Lung (tissue), 12 donors: ENCODE measurements around the gene CYP4F8. TPM values are rescaled to one million over a fixed set of nuclear protein-coding genes. Genes with fewer than 3 reads are reported as not detected.

Experiments used
- ATAC-seq: fragments of 200-7000 bp; cut with Tn5 transposase; one replicate; pipeline ENCODE4 v1.9.1; 2020; ENCODE audit warnings: moderate number of reproducible peaks; ENCODE audit not compliant: insufficient read depth, low FRiP score
- DNase-seq, 3 donors: peaks; one replicate each; pipeline ENCODE4 v3.0.0-alpha.2; 2013 to 2017
- H3K27ac ChIP-seq, 2 donors: one replicate each; pipeline ENCODE4 v1.5.1; 2013; ENCODE audit warnings: mild to moderate bottlenecking in 2 of 2, moderate library complexity in 2 of 2, control low read depth in 1 of 2, inconsistent platforms in 1 of 2, low read depth in 1 of 2, low read length in 1 of 2
- H3K27me3 ChIP-seq, 3 donors: one replicate each; pipeline ENCODE4 v1.5.1; 2013; ENCODE audit warnings: low read length in 2 of 3; ENCODE audit not compliant: control insufficient read depth in 3 of 3, insufficient read depth in 3 of 3
- H3K36me3 ChIP-seq, 4 donors: one replicate each; pipeline ENCODE4 v1.5.1; 2013; ENCODE audit warnings: low read length in 4 of 4, mild to moderate bottlenecking in 1 of 4, moderate library complexity in 1 of 4; ENCODE audit not compliant: control insufficient read depth in 4 of 4, insufficient read depth in 4 of 4
- H3K4me1 ChIP-seq, 5 donors: one replicate each; pipeline ENCODE4 v1.5.1; 2013; ENCODE audit warnings: low read length in 5 of 5, mild to moderate bottlenecking in 2 of 5, moderate library complexity in 1 of 5; ENCODE audit not compliant: control insufficient read depth in 5 of 5, insufficient read depth in 5 of 5
- H3K4me3 ChIP-seq: one replicate; pipeline ENCODE4 v1.5.1; 2013; ENCODE audit warnings: mild to moderate bottlenecking, control low read depth, moderate library complexity
- H3K9ac ChIP-seq, 2 donors: one replicate each; pipeline ENCODE4 v1.5.1; 2013; ENCODE audit warnings: low read length in 2 of 2, control low read depth in 1 of 2; ENCODE audit not compliant: insufficient read depth in 1 of 2
- H3K9me3 ChIP-seq, 4 donors: one replicate each; pipeline ENCODE4 v1.5.1; 2013; ENCODE audit warnings: low read length in 3 of 4, mild to moderate bottlenecking in 1 of 4, moderate library complexity in 1 of 4; ENCODE audit not compliant: control insufficient read depth in 4 of 4, insufficient read depth in 3 of 4
- CTCF ChIP-seq: IDR thresholded peaks from 2 replicates; pipeline ENCODE4 v1.5.1; 2012; ENCODE audit warnings: mild to moderate bottlenecking; ENCODE audit errors: control extremely low read depth, extremely low read depth
- WGBS, 2 donors: extraction: QIAGEN DNeasy Blood & Tissue Kit; methylation state at CpG; one replicate each; pipeline ENCODE4 v1.1.7; 2013; 5-methylcytosine and 5-hydroxymethylcytosine counted together
- polyA plus RNA-seq, 2 donors: library from polyadenylated mRNA; stranded (reverse); fragments of 200-250 nt; gene quantifications; one replicate each; pipeline ENCODE4 v1.2.1, GENCODE V29; 2013
- total RNA-seq, 2 donors: library from RNA; depleted of rRNA in 1 of 2; stranded (reverse); fragments of >200 nt in 1 of 2; gene quantifications; one replicate each; pipeline ENCODE4 v1.2.1, GENCODE V29; 2014 to 2021
- donor health status: control.
- donor health status: control.
- donor health status: Bipolar disorder and iron deficiency.
- donor health status: healthy.
- donor health status: DM: yes; HTN: yes; CAD: no.

The CYP4F8 gene
- total and polyA plus RNA-seq, 4 donors: not detected

GRCh38 chr19:15584095-15584494 is 30.9 kb upstream of the CYP4F8 start:
- ATAC-seq (no peak), DNase-seq (no peak)
- H3K9me3 ChIP-seq: no peaks in the 10 kb centered on the region
- WGBS, 2 donors: 41 to 44% methylated on average over 10 of the region's 10 CpGs
- H3K4me1 ChIP-seq: peaks cover 0 to 2% (median 0%) of the 10 kb centered on the region in 5 donors
- no peak for TF ChIP-seq CTCF
- no peak overlapping the region for H3K4me3 ChIP-seq
- H3K27ac ChIP-seq: no peak overlapping the region
- H3K36me3 ChIP-seq: no peaks in the 10 kb centered on the region
- H3K27me3 ChIP-seq: peaks cover 0 to 3% (median 0%) of the 10 kb centered on the region in 3 donors
- H3K9ac ChIP-seq: no peak overlapping the region

- 10% methylated on average over 25 to 35 of the region's 35 CpGs for WGBS, 2 donors
- peaks cover 0 to 3% (median 0%) of the 10 kb centered on the region in 3 donors for H3K27me3 ChIP-seq
- no peak overlapping the region for H3K9ac ChIP-seq
- no peak overlapping the region for H3K4me3 ChIP-seq
- ATAC-seq: peak; percentile 86
- peak; percentile 65 to 80 (median 73) for DNase-seq
- H3K4me1 ChIP-seq: peaks cover 0 to 2% (median 0%) of the 10 kb centered on the region in 5 donors
- H3K27ac ChIP-seq: no peak overlapping the region
- H3K9me3 ChIP-seq: no peaks in the 10 kb centered on the region
- peak; percentile 76 for TF ChIP-seq CTCF
- no peaks in the 10 kb centered on the region for H3K36me3 ChIP-seq
Observed at GRCh38 chr19:15584541-15585115, 30.4 kb upstream of the CYP4F8 start.

- Histone ChIP-seq H3K27ac (no peak overlapping the region), H3K4me3 (no peak overlapping the region), H3K4me1 (peaks cover 0 to 4% (median 0%) of the 10 kb centered on the region in 5 donors), H3K27me3 (peaks cover 0 to 7% (median 0%) of the 10 kb centered on the region in 3 donors), H3K36me3 (no peaks in the 10 kb centered on the region), H3K9me3 (peaks cover 0 to 11% (median 0%) of the 10 kb centered on the region in 4 donors), H3K9ac (no peak overlapping the region)
- WGBS, 2 donors: 32 to 65% methylated on average over 9 of the region's 9 CpGs
- DNase-seq (peak in 1 of 3 donors; percentile 4), ATAC-seq (no peak)
- TF ChIP-seq CTCF: no peak
Observed at GRCh38 chr19:15587663-15588062, 27.4 kb upstream of the CYP4F8 start.
